ENCODE results near the gene MTX1. TPM values are rescaled to one million over a fixed set of nuclear protein-coding genes. Genes with fewer than 3 reads are reported as not detected.
"Not testable (repeated sequence)": the region's sequence is repeated elsewhere in the genome, so short reads cannot be mapped to it uniquely, and the experiment has no call there.

Gene MTX1
- polyA plus RNA-seq, 3 donors, result 40.0 to 44.2 (median 42.2) TPM

DNA sequence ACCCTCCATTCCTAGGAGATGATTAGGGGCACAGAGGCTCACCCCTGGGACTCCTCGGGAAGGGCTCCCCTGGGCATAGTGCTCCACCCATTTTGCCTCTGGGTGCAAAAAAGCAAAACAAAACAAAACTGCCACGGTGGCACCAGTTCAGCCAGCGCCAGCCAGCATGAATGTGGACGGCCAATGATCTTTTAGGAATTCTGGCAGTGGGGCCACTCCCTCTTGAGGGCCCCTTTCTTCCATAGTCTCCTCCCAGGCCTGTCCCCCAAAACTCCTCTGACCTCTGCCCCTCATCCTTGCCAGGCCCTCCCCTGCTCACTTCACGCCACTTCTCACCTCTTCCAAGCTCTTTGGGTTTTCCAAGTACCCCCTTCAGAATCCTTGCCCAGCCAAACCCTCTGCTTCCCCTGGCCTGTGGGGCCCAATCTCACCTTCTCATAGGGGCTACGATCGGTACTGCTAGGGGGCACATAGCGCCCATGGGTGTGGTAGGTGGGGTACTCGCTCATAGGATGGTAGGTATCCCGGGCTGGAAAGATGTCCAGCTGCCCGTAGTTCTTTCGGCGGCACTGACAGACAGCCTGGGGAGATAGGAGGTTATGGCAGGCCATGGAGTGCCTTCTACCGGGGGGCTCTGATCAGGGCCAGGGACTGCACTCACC is 21.6 kb upstream of the MTX1 start:
- DNase-seq (ENCODE audit: low read depth in 3 of 3, low spot score in 2 of 3), result no peak

- DNase-seq (ENCODE audit: low read depth in 3 of 3, low spot score in 2 of 3), result no peak
Measured at GRCh38 chr1:155187456-155187891, 21.0 kb upstream of the MTX1 start.

DNA sequence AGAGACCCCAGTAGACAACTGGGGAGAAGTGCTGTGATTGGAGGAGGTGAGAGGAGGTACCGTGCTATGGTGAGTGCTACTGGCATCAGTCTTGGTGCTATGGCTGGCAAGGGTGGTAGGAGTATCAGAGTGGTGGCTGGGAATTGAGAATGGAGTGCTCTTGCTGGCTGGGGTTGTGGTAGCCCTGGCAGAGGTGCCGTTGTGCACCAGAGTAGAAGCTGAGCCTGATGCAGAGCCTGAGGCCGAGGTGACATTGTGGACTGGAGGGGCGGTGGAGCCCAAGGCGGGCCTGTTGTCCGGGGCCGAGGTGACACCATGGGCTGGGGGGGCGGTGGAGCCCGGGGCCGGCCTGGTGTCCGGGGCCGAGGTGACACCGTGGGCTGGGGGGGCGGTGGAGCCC is 20.2 kb upstream of the MTX1 start:
- no peak for DNase-seq (ENCODE audit: low read depth in 3 of 3, low spot score in 2 of 3)

GRCh38 chr1:155189926-155190325 is 18.6 kb upstream of the MTX1 start:
- not testable (repeated sequence) for DNase-seq (ENCODE audit: low read depth in 3 of 3, low spot score in 2 of 3)

DNA sequence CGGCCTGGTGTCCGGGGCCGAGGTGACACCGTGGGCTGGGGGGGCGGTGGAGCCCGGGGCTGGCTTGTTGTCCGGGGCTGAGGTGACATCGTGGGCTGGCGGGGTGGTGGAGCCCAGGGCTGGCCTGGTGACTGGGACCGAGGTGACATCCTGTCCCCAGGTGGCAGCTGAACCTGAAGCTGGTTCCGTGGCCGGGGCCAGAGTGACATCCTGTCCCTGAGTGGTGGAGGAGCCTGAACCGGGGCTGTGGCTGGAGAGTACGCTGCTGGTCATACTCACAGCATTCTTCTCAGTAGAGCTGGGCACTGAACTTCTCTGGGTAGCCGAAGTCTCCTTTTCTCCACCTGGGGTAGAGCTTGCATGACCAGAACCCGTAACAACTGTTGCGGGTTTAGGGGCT is 16.6 kb upstream of the MTX1 start:
- no peak for DNase-seq (ENCODE audit: low read depth in 3 of 3, low spot score in 2 of 3)

GRCh38 chr1:155192346-155193274 is 15.9 kb upstream of the MTX1 start:
- DNase-seq (ENCODE audit: low read depth in 3 of 3, low spot score in 2 of 3), result no peak

- peak; percentile 79 to 82 (median 80) for DNase-seq (ENCODE audit: low read depth in 3 of 3, low spot score in 2 of 3)
Measured at GRCh38 chr1:155193275-155193990, 15.1 kb upstream of the MTX1 start.

DNA sequence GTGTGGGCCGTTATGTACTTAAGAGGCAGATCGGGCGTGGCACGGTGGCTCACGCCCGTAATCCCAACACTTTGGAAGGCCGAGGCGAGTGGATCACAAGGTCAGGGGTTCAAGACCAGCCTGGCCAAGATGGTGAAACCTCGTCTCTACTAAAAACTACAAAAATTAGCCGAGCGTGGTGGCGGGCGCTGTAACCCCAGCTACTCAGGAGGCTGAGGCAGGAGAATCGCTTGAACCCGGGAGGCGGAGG is 14.6 kb upstream of the MTX1 start:
- not testable (repeated sequence) for DNase-seq (ENCODE audit: low read depth in 3 of 3, low spot score in 2 of 3)

GRCh38 chr1:155195201-155196102 is 13.0 kb upstream of the MTX1 start:
- DNase-seq (ENCODE audit: low read depth in 3 of 3, low spot score in 2 of 3), result no peak

DNA sequence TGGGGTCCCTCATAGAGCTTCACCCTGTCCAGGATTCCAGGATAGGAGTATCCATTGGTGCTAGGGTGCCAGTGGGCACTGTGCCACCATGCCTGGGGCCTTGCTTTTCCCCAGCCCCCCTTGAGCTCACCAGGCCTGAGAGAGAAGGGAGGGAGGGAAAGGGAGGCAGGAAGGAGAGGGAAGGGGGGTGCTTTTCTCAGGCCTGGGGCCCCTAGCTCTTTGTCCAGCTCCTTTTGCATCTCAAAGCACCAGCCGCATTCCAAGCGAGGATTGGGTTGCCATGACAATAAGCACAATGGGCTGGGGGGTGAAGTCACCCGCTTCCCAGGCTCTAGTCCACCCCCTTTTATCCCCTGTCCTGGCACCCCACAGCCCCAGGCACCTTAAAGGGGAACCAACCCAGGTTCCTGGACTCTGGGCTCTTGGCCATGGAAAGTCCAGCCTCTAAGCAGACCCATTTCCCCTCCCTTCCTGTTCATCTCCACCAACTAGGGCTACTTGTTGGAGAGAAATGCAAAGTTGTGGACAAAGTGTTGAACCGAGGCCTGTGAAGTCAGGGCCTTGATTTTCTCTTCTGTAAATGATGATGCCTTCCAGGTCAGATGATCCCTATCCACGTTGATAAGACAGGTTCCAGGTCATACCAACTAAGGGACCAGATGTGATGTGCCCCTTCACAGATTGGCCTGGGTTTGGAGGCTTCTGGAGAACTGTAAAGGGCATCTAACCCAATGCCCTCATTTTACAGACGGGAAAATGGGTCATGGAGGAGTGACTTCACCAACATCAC is 12.2 kb upstream of the MTX1 start:
- no peak for DNase-seq (ENCODE audit: low read depth in 3 of 3, low spot score in 2 of 3)

DNA sequence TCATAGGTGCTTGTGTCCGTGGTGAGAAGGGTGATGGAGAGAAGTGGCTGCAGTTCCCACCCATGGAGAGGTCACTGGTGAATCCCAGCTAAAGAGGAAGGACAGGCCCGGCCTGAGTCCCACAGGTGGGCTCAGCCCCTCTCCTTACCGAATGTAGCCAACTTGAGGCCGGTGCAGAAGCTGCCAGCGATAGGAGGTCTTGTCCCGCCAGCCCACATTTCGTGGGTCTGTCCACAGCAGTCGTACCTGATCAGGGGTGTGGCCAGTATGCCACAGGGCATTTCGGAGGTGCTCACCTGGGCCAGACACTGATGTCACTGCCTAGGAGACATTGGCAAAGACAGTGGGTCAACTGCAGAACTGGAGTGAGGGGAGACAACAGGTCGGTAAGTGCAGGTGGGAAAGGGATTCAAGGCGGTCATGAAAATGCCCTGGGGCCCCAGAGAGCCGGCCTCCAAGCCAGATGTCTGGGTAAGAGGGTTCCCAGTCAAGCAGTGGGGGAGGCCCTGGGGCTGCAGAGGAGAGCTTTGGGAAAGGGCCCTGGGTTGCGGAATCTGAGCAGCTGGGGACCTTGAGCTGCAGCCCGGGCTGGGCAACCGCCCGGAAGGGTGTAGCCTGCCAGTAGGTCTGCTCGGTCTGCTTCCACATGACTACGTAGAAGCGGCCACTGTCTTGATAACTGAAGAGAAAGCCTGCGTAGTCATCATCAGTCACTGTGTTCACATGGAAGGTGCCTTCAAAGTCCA is 11.4 kb upstream of the MTX1 start:
- DNase-seq (ENCODE audit: low read depth in 3 of 3, low spot score in 2 of 3), result no peak

- no peak for DNase-seq (ENCODE audit: low read depth in 3 of 3, low spot score in 2 of 3)
Measured at GRCh38 chr1:155197901-155198546, 10.5 kb upstream of the MTX1 start.

DNA sequence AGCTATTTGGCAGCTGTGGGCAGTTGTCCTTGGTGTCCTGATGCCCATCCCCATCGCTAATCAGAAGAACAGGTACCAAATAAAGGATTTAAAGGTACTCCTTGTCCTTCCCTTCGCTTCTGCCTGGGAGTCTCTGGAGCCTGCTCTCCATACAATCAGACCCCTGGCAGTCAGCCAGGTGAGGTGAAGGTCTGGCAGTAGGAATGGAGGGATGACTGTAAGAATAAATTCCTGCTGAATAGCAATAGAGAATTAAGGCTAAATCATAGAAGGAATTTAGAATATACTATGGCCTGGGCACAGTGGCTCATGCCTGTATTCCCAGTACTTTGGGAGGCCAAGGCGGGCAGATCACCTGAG is 10.0 kb upstream of the MTX1 start:
- no peak for DNase-seq (ENCODE audit: low read depth in 3 of 3, low spot score in 2 of 3)

GRCh38 chr1:155199792-155200191 is 8.7 kb upstream of the MTX1 start:
- no peak for DNase-seq (ENCODE audit: low read depth in 3 of 3, low spot score in 2 of 3)

DNA sequence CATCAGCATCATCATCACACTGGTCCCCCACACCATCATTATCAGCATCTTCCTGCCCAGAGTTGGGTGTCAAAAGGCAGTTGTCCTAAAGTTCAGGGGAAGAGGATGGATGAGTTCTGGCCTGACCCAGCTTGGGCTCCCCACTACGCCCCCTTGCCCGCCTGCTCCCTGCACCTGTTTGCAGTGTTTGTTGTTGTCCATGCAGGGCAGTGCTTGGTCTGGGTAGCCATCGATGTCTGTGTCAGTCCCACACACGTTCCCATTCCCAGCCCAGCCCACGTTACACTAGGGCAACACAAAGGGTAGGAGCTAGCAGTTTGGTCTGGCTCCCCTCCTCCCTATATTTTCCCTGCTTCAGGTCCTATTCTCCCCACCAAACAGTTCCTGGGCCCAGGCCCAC is 7.6 kb upstream of the MTX1 start:
- no peak for DNase-seq (ENCODE audit: low read depth in 3 of 3, low spot score in 2 of 3)

GRCh38 chr1:155202198-155202597 is 6.3 kb upstream of the MTX1 start:
- DNase-seq (ENCODE audit: low read depth in 3 of 3, low spot score in 2 of 3), result no peak

DNA sequence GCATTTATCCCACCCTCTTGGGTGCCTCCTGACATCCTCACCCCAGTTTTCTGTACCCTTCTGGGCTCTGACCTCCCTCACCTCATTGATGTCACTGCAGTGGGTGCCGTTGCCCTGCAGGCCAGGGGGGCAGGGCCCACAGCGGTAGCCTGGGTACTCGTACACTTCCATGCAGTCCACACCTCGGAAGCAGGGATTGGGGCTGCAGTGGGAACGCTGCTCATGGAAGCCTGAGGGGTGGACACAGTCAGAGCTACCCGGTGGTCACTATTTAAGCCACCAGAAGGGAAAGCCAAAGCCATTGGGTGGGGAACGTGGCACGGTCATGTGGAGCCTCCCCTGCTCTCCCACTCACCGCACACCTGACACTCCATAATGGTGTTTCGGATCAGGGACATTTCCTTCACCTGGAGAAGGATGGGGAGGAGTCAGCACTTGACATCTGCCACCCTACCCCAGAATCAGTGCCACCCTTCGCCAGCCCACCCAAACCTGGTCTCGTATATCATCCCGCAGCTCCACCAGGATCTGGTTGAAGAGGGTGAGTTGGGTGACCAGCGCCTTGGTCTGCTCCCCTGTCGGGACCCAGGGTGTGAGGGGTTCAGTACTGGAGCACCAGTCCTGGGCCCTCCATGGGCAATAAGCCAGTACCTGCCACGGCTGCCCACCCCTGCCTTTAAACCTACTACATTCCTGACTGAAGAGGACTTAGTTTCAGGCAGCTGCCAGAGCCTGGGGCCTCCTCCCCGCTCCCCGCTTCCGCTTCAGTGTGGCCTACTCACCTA is 5.6 kb upstream of the MTX1 start:
- DNase-seq (ENCODE audit: low read depth in 3 of 3, low spot score in 2 of 3), result no peak

GRCh38 chr1:155205035-155205434 is 3.5 kb upstream of the MTX1 start:
- DNase-seq (ENCODE audit: low read depth in 3 of 3, low spot score in 2 of 3), result no peak

Measured in right renal cortex interstitium (tissue), 3 donors.